GM19467 (cell line): ENCODE measurements around the gene KAT6B.

Experiments
- ATAC-seq: cut with Tn5 transposase; IDR thresholded peaks from one replicate; pipeline ENCODE4 v1.9.1; 2021; ENCODE audit warnings: mild to moderate bottlenecking, moderate library complexity; ENCODE audit not compliant: unreplicated experiment

Gene KAT6B

GRCh38 chr10:75008952-75009351, 182.6 kb downstream of the KAT6B start:
- no peak for ATAC-seq

GRCh38 chr10:75009426-75009825, 183.0 kb downstream of the KAT6B start:
- ATAC-seq = no peak

DNA sequence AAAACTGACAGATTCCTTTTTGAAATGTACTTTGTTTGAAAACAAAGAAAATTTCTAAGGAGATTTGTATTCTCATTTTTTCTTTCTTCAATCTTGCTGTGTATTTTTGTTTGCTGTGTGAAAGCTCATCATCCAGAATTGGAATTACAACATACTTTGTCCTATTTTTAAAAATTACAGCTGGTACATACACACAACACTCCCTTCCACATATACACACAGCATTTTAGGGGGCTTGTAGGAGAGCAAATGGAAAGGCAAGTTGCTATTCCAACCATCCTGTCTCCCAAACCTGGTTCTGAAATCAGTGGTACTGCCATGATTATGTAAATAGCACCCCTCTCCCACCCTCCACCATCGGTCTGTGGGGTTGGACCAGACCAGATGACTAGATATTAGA, 184.0 kb downstream of the KAT6B start:
- no peak for ATAC-seq

DNA sequence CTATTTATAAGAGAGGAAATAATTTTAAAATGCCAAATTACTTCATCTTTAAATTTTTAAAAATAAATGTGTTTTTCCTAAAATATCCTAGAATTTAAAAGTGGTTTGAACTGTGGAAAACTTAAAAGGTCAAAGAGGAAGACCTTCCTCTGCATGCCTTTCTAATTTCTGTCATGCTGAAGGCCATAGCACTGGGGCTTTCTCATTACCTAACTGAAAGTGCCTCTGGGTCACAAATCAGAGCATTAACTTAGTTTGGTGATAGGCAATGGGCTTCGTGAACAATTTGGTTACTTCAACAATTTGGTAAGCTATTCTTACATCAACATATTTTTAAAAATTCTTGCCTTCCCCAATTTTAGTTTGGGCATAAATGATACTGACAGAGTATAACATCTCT, 184.8 kb downstream of the KAT6B start:
- no peak for ATAC-seq

DNA sequence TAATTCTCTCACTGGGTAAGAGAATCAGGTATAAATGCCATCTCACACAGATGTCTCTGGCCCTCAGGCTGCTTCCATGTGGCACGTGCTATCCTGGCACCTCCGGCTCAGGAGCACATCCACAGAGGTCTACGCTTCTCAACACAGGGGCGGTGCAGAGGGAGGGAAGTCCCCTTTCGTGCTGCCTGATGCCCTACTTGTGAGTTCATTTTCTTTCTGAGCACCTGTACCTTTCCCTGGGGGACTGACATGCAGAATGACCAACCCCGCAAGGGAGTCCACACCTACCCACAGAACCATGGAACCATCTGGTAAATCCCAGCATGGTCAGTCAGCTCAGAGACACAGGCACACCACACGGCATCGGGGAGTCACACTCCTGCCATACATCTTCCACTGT, 186.1 kb downstream of the KAT6B start:
- ATAC-seq = no peak

- no peak for ATAC-seq
Observed at GRCh38 chr10:75013007-75013406, 186.6 kb downstream of the KAT6B start.

GRCh38 chr10:75013522-75013921, 187.1 kb downstream of the KAT6B start:
- no peak for ATAC-seq

DNA sequence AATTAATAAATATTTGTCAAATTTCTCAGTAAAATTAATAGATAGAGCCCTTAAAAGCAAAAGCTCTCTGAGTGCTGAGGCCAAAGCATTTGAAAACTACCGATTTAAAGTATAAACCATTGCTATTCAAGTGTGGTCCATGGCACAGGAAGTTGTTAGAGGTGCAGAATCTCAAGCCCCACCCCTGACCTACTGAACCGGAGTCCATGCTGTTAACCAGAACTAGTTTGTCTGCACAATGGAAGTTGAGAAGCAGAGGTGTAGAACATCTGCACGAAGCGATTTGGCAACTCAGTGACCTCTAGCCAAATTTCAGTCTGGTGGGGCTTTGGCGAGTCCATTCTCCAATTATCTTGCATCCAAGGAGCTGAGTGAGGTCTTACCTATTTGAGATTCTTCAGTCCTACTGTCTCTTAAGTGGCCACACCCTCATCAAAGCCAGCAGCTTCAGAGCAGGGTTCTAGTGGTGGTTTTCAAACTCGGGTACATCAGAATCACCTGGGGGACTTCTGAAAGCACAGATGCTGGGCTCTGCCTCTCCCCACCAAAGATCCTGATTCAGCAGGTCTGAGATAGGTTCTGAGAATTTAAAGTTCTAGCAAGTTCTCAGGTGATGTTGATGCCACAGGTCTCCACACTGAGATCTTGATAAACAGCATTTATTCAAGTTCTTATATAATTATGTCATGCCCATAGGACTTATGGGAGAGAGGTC, 188.3 kb downstream of the KAT6B start:
- no peak for ATAC-seq

DNA sequence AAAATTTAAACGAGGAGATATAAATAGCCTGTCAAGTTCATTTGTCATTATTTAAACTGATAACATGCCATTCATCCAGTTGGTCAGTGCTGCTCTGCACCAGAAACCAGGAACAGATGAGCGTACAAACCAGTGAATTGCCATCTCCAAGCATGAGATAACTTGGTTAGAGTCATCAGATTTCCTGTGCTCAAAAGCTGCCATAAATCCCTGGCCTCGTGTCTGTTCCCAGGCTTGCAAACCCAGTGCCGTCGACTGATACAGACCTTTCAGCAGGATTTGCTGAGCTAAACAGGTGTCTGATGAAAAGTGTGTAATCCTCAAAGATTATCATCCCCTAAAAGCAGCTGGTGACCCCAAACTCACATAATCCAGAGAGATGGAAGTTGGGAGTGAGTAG, 189.0 kb downstream of the KAT6B start:
- ATAC-seq = no peak

DNA sequence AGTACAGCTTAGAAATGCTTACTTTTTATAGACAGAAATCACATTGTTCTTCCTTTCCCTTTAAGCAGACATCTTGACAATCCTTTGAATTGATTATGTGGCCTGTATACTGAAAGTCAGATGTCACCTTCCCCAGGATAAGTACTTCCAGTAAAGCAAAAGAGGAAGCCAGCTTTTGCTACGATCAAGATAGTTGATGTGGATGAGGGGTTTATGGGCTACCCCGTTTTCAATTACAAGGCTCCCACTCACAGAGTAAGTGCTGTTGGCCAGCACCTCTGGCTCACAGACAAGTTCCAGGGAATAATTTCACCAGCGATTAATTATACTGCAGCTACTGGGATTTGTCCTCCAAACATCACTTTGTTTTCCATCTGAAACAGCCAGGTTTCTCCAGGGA, 189.9 kb downstream of the KAT6B start:
- no peak for ATAC-seq

DNA sequence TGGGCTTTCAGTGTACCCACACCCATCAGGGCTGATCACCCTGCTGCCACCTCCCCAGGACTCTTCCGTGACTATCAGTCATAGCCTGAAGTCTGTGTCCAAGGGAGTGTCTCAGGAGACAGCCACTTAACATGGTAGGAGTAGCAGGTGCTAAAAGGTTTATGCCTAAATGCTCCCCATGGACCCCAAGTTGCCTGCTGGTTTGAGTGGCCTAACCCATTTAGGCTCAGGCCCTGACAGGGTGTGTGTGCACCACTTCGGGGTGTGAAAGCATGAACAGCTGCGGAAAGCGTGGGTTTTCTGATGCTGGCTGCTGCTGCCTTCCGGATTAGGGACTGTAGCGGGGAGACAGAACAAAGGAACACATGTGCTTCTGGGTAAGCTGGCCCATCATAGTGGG, 191.9 kb downstream of the KAT6B start:
- ATAC-seq = no peak

- ATAC-seq = no peak
Observed at GRCh38 chr10:75018686-75019307, 192.4 kb downstream of the KAT6B start.

DNA sequence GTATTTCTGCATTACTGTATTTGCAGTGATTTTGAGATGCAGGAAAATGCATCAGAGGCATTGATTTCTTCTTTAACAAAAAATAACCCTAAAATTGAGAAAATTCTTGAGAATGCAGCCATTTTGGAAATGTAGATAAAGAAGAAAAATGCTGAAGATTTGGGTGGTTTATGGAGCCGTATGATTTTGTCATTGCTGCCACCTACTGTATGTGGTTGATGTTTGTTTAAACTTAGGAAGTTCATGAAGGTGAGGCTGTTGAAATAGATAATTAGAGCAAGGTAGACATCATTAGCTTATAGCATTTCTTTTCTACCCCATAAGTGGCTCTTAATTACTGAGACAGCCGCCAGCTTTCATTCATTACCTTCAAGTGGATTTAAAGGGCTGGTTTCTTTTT, 193.0 kb downstream of the KAT6B start:
- no peak for ATAC-seq

GRCh38 chr10:75020168-75020567, 193.8 kb downstream of the KAT6B start:
- ATAC-seq = no peak

DNA sequence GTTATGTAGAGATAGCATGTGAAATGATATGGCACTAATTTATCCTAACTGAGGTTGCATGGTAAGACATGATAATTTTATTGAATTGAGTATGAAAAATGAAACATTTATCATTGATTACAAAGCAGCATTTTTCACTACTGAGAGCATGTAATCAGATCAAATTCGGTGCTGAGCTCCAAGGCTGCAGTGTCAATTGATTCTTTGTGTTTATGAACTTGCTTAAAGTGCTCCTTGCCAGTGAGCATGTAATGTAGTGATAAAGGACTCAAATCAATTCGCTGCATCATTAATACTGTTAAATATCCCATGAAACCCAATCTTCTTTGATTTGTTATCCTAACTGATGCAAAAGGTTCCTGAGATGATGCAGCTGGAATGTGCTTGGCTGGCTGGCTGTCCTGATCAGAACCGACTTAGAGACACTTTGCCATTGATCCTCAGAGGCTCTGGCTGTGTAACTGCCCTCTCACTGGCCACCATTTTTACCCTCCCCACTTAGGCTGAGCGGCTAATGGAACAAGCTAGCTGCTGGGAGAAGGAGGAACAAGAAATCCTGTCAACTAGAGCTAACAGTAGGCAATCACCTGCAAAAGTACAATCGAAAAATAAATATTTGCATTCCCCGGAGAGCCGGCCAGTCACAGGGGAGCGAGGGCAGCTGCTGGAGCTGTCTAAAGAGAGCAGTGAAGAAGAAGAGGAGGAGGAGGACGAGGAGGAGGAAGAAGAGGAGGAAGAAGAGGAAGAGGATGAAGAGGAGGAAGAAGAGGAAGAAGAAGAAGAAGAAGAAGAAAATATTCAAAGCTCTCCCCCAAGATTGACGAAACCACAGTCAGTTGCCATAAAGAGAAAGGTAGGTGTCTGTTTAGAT, 195.2 kb downstream of the KAT6B start:
- ATAC-seq = no peak

DNA sequence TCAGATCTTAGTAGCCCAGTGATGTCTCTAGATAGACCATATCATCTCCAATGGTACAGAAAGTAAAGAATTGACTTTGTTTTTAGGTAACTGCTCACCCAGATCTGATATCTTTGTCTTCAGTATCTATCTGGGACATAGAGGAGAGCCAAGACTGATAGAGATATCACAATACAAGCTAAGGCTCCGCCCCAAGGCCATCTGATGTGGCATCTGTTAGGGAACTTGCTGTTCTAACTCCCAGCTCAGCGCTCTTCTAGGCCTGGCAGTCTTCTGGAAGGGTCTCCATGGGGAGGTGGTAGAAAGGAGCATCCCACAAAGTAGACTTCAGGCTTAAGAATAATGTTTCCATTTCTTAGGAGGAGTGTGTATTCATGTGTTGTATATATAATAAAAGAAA, 196.7 kb downstream of the KAT6B start:
- no peak for ATAC-seq

GRCh38 chr10:75024971-75025523, 198.6 kb downstream of the KAT6B start:
- ATAC-seq = no peak

DNA sequence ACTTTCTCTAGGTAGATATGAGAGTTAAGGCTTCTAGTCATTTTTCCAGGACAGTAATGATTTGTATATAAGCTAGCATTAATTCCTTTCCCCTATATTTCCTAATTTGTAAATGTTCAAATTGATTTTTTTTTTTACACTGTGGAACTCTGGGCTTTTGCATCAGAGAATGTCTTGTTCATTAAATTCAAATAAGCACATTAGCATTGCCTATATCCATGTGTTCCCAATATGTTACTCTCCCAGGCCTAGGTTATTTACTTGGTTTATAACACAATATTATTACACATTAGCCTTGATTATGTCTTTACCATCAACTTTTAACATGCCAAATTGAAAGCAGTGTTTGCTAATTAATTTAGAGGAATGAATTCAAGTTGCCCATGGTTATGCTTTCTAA, 201.6 kb downstream of the KAT6B start:
- ATAC-seq = no peak

DNA sequence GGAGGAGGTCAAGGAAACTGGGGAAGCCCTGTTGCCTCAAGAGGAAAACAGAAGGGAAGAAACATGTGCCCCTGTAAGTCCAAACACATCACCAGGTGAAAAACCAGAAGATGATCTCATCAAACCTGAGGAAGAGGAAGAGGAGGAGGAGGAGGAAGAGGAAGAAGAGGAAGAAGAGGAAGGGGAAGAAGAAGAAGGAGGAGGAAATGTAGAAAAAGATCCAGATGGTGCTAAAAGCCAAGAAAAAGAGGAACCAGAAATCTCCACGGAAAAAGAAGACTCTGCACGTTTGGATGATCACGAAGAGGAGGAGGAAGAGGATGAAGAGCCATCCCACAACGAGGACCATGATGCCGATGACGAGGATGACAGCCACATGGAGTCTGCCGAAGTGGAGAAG, 202.3 kb downstream of the KAT6B start:
- no peak for ATAC-seq

DNA sequence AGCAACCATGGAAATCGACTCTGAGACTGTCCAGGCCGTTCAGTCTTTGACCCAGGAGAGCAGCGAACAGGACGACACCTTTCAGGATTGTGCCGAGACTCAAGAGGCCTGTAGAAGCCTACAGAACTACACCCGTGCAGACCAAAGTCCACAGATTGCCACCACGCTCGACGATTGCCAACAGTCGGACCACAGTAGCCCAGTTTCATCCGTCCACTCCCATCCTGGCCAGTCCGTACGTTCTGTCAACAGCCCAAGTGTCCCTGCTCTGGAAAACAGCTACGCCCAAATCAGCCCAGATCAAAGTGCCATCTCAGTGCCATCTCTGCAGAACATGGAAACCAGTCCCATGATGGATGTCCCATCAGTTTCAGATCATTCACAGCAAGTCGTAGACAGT, 203.0 kb downstream of the KAT6B start:
- ATAC-seq = no peak

GRCh38 chr10:75029857-75030256, 203.5 kb downstream of the KAT6B start:
- no peak for ATAC-seq

DNA sequence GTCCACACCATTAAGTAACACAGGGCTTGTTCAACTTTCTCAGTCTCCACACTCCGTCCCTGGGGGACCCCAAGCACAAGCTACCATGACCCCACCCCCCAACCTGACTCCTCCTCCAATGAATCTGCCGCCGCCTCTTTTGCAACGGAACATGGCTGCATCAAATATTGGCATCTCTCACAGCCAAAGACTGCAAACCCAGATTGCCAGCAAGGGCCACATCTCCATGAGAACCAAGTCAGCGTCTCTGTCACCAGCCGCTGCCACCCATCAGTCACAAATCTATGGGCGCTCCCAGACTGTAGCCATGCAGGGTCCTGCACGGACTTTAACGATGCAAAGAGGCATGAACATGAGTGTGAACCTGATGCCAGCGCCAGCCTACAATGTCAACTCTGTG, 204.0 kb downstream of the KAT6B start:
- ATAC-seq = no peak
